Gastroesophageal sphincter (tissue), 4 donors: ENCODE data around the gene DAB1. TPM values are rescaled to one million over a fixed set of nuclear protein-coding genes. Genes with fewer than 3 reads are reported as not detected.

Source experiments
- ATAC-seq: fragments of 150-250 bp; one replicate; pipeline ENCODE4 v1.9.1; 2016; ENCODE audit warnings: mild to moderate bottlenecking, moderate library complexity
- H3K27ac ChIP-seq, 4 donors: fragments of 200-600 bp; sonication (generic) in 3 of 4; 1 replicate in 3 of 4; 2 replicates in 1 of 4; pipeline ENCODE4 v1.5.1; 2016 to 2019
- H3K27me3 ChIP-seq: fragments of 200-600 bp; sonication (generic); one replicate; pipeline ENCODE4 v1.5.1; 2019
- H3K36me3 ChIP-seq, 2 donors: fragments of 200-600 bp; sonication (generic); one replicate each; pipeline ENCODE4 v1.5.1; 2019; ENCODE audit warnings: control low read depth in 1 of 2
- H3K4me1 ChIP-seq, 3 donors: fragments of 200-600 bp; sonication (generic); 1 replicate in 2 of 3; 2 replicates in 1 of 3; pipeline ENCODE4 v1.5.1; 2016 to 2019; ENCODE audit warnings: control low read depth in 2 of 3
- H3K4me3 ChIP-seq, 2 donors: fragments of 200-600 bp; sonication (generic); one replicate each; pipeline ENCODE4 v1.5.1; 2019; ENCODE audit warnings: mild to moderate bottlenecking in 1 of 2, moderate library complexity in 1 of 2
- H3K9me3 ChIP-seq, 3 donors: fragments of 200-600 bp; sonication (generic); one replicate each; pipeline ENCODE4 v1.5.1; 2017 to 2019; ENCODE audit warnings: control low read depth in 2 of 3
- CTCF ChIP-seq, 4 experiments: fragments of 200-600 bp in 2 of 4; fragments of 450-650 bp in 2 of 4; sonication (generic) in 1 of 4; IDR thresholded peaks; one replicate each; pipeline ENCODE4 v1.5.1; 2017 to 2019; ENCODE audit warnings: antibody characterized with exemption in 4 of 4, mild to moderate bottlenecking in 2 of 4, moderate library complexity in 2 of 4
- EP300 ChIP-seq: sonication (generic); formaldehyde crosslinking; IDR thresholded peaks from one replicate; pipeline ENCODE4 v1.6.1; 2017; ENCODE audit warnings: antibody characterized with exemption, mild to moderate bottlenecking
- POLR2A ChIP-seq, 2 donors: fragments of 450-650 bp; IDR thresholded peaks; one replicate each; pipeline ENCODE4 v1.6.1; 2017; ENCODE audit warnings: antibody characterized with exemption in 2 of 2, mild to moderate bottlenecking in 2 of 2, moderate library complexity in 1 of 2
- POLR2AphosphoS5 ChIP-seq: sonication (generic); formaldehyde crosslinking; IDR thresholded peaks from one replicate; pipeline ENCODE4 v1.6.1; 2017; ENCODE audit warnings: antibody characterized with exemption
- WGBS, 2 donors: methylation state at CpG; one replicate each; pipeline ENCODE4 v1.1.5; 2018; ENCODE audit warnings: low coverage in 1 of 2; 5-methylcytosine and 5-hydroxymethylcytosine counted together
- total RNA-seq, 4 donors: library from RNA; depleted of rRNA; stranded (reverse); fragments of >200 nt; gene quantifications; one replicate each; pipeline ENCODE4 v1.1.0, GENCODE V29; 2016

The DAB1 gene
- total RNA-seq, 4 donors from 2014 or later: 0.47 to 1.6 (median 1.1) TPM

DNA sequence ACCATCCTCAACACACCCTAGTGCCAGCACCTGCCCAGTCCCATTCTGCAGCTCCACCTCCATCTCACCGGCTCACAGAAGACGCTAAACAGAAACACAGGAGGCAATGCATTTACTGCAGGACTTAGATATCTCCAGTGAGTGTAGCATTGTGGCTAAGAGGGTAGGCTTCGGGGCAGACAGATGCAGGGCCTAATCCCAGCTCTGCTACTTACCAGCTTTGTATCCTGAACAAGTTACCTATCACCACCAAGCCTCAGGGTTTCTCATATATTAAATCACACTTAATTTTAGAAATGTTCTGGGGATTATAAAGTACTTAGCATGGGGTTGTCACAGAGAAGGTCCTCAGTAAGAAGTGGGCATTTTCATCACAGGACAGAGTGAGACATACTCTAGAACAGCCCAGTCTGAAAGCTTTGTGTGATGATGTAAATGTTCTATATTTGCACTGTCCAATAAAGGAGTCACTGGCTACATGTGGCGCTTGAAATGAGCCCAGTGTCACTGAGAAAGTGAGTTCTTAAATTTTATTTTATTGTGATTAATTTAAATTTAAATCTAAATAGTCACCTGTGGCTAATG lies 308.7 kb downstream of the DAB1 start:
- ATAC-seq: no peak
- Histone ChIP-seq H3K4me1 (peaks cover 0 to 8% (median 0%) of the 10 kb centered on the region in 3 donors), H3K36me3 (no peaks in the 10 kb centered on the region), H3K27me3 (no peaks in the 10 kb centered on the region), H3K27ac (no peak overlapping the region), H3K9me3 (no peaks in the 10 kb centered on the region), H3K4me3 (no peak overlapping the region)
- TF ChIP-seq EP300: no peak
- TF ChIP-seq CTCF (IDR thresholded peaks at IDR 0.05): no peak
- TF ChIP-seq POLR2A (IDR thresholded peaks at IDR 0.05): no peak
- TF ChIP-seq POLR2AphosphoS5: no peak
- 85 to 100% methylated on average over 2 to 4 of the region's 4 CpGs for WGBS, 2 donors

- TF ChIP-seq EP300: no peak
- TF ChIP-seq POLR2AphosphoS5: no peak
- no peak for TF ChIP-seq POLR2A (IDR thresholded peaks at IDR 0.05)
- TF ChIP-seq CTCF (IDR thresholded peaks at IDR 0.05): no peak
- 92 to 100% methylated on average over 2 of the region's 2 CpGs for WGBS, 2 donors
- H3K9me3 ChIP-seq: no peaks in the 10 kb centered on the region
- H3K4me1 ChIP-seq: no peaks in the 10 kb centered on the region
- no peak for ATAC-seq
- no peaks in the 10 kb centered on the region for H3K36me3 ChIP-seq
- H3K27me3 ChIP-seq: no peaks in the 10 kb centered on the region
- no peak overlapping the region for H3K4me3 ChIP-seq
- H3K27ac ChIP-seq: no peak overlapping the region
Measured at GRCh38 chr1:57112148-57112547, 311.7 kb downstream of the DAB1 start.

GRCh38 chr1:57111175-57111574 lies 312.7 kb downstream of the DAB1 start:
- no peaks in the 10 kb centered on the region for H3K36me3 ChIP-seq
- H3K4me1 ChIP-seq: no peaks in the 10 kb centered on the region
- TF ChIP-seq POLR2AphosphoS5 (no peak), POLR2A (IDR thresholded peaks at IDR 0.05) (no peak), EP300 (no peak), CTCF (IDR thresholded peaks at IDR 0.05) (no peak)
- H3K4me3 ChIP-seq: no peak overlapping the region
- ATAC-seq: no peak
- H3K27ac ChIP-seq: no peak overlapping the region
- no peaks in the 10 kb centered on the region for H3K27me3 ChIP-seq
- H3K9me3 ChIP-seq: no peaks in the 10 kb centered on the region
- WGBS, 2 donors: 39 to 73% methylated on average over 2 of the region's 2 CpGs

DNA sequence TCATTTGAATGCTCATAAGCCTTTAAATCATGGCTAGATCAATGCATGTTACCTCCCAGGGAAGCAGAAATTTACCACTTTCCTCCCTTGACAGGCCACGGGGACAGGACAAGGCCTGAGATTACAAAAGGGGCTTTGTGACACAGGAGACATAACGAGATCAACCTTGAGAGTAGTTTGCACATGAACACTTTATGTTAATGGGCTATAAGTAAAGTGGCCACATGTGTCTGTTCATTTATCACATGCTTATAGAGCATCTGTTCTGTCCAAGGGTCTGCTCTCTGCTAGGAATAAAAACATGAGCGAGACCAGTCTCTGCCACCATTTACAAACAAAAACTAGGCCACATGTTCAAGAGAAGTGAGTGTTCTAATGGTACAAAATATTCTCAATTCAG lies 314.0 kb downstream of the DAB1 start:
- H3K36me3 ChIP-seq: no peaks in the 10 kb centered on the region
- TF ChIP-seq POLR2A (IDR thresholded peaks at IDR 0.05): no peak
- no peak for TF ChIP-seq POLR2AphosphoS5
- TF ChIP-seq EP300: no peak
- TF ChIP-seq CTCF (IDR thresholded peaks at IDR 0.05): no peak
- H3K4me1 ChIP-seq: no peaks in the 10 kb centered on the region
- H3K27me3 ChIP-seq: no peaks in the 10 kb centered on the region
- 67 to 100% methylated on average over 2 to 3 of the region's 3 CpGs for WGBS, 2 donors
- H3K4me3 ChIP-seq: no peak overlapping the region
- no peaks in the 10 kb centered on the region for H3K9me3 ChIP-seq
- no peak overlapping the region for H3K27ac ChIP-seq
- ATAC-seq: no peak

GRCh38 chr1:57109247-57109646 lies 314.6 kb downstream of the DAB1 start:
- H3K36me3 ChIP-seq: no peaks in the 10 kb centered on the region
- H3K27ac ChIP-seq: no peak overlapping the region
- no peak overlapping the region for H3K4me3 ChIP-seq
- no peaks in the 10 kb centered on the region for H3K27me3 ChIP-seq
- 33 to 63% methylated on average over 1 of the region's 1 CpG for WGBS, 2 donors
- no peak for ATAC-seq
- H3K9me3 ChIP-seq: no peaks in the 10 kb centered on the region
- no peaks in the 10 kb centered on the region for H3K4me1 ChIP-seq
- TF ChIP-seq POLR2AphosphoS5: no peak
- TF ChIP-seq POLR2A (IDR thresholded peaks at IDR 0.05): no peak
- TF ChIP-seq EP300: no peak
- no peak for TF ChIP-seq CTCF (IDR thresholded peaks at IDR 0.05)
